A673 (cell line): ENCODE measurements around the gene PLIN5. TPM values are rescaled to one million over a fixed set of nuclear protein-coding genes. Genes with fewer than 3 reads are reported as not detected.

Source experiments
- BruUV-seq: library from RNA; stranded (reverse); fragments of 400-500 nt; replicated peaks from 2 replicates; lab custom pipeline; 2021; lab: Mats Ljungman, UMichigan
- CTCF ChIA-PET: fragments of 300-600 bp; sonication (Branson Sonifier 250); formaldehyde crosslinking; loops from one replicate; lab custom pipeline; 2022; ENCODE audit warnings: antibody characterized with exemption; lab: Charles Lee
- POLR2A ChIA-PET: fragments of 300-600 bp; sonication (Branson Sonifier 250); formaldehyde crosslinking; loops from one replicate; lab custom pipeline; 2022; ENCODE audit warnings: antibody characterized with exemption; ENCODE audit not compliant: low non-redundant PET; lab: Charles Lee
- DNase-seq: peaks from one replicate; pipeline ENCODE4 v3.0.0-alpha.2; 2015; ENCODE audit warnings: low spot score
- H3K27ac ChIP-seq: fragments of 200-600 bp; sonication (generic); 2 replicates; pipeline ENCODE4 v1.5.1; 2016; ENCODE audit warnings: mixed run types, low read depth, mild to moderate bottlenecking, mixed read lengths, antibody characterized with exemption, low read length; ENCODE audit not compliant: poor library complexity, severe bottlenecking
- H3K27me3 ChIP-seq: fragments of 200-600 bp; sonication (generic); replicated peaks from 2 replicates; pipeline ENCODE4 v1.6.1; 2017; ENCODE audit warnings: mixed run types, low read depth, mild to moderate bottlenecking, mixed read lengths, antibody characterized with exemption, low read length; ENCODE audit not compliant: insufficient read depth, poor library complexity
- H3K36me3 ChIP-seq: fragments of 200-600 bp; sonication (generic); 2 replicates; pipeline ENCODE4 v1.6.1; 2016; ENCODE audit warnings: mixed run types, mild to moderate bottlenecking, mixed read lengths, antibody characterized with exemption, low read length; ENCODE audit not compliant: insufficient read depth, poor library complexity, severe bottlenecking
- H3K4me1 ChIP-seq: fragments of 200-600 bp; sonication (generic); 2 replicates; pipeline ENCODE4 v1.6.1; 2017; ENCODE audit warnings: mixed run types, mild to moderate bottlenecking, mixed read lengths, antibody characterized with exemption, low read length; ENCODE audit not compliant: insufficient read depth, poor library complexity, severe bottlenecking
- H3K4me3 ChIP-seq: fragments of 200-600 bp; sonication (generic); 2 replicates; pipeline ENCODE4 v1.5.1; 2016; ENCODE audit warnings: low read depth, mixed run types, mild to moderate bottlenecking, mixed read lengths, low read length; ENCODE audit not compliant: poor library complexity, severe bottlenecking
- H3K9me3 ChIP-seq: fragments of 200-600 bp; sonication (generic); 2 replicates; pipeline ENCODE4 v1.6.1; 2016; ENCODE audit warnings: mixed run types, low read depth, mild to moderate bottlenecking, mixed read lengths, antibody characterized with exemption, low read length; ENCODE audit not compliant: poor library complexity, severe bottlenecking
- CTCF ChIP-seq: fragments of 300-800, 200-600 bp; sonication (generic); conservative IDR thresholded peaks from 2 replicates; pipeline ENCODE4 v1.5.1; 2017; ENCODE audit warnings: low read depth, mild to moderate bottlenecking, antibody characterized with exemption, low read length, moderate library complexity, mixed read lengths
- EZH2 ChIP-seq: fragments of 200-600 bp; sonication (generic); IDR thresholded peaks from 2 replicates; pipeline ENCODE4 v1.6.1; 2017; ENCODE audit warnings: borderline replicate concordance, low read depth, mild to moderate bottlenecking, mixed read lengths, antibody characterized with exemption, low read length; ENCODE audit not compliant: poor library complexity, severe bottlenecking
- intact Hi-C: fragments of 100-400 bp; cut with micrococcal nuclease; formaldehyde crosslinking; loops from one replicate; pipeline ENCODE4 v1.10.0; 2022; ENCODE audit not compliant: unreplicated experiment
- total RNA-seq: library from RNA; stranded (reverse); gene quantifications from 2 replicates; pipeline ENCODE4 v1.2.3, GENCODE V29; 2021

Gene PLIN5
- total RNA-seq, 1 experiment from 2014 or later, result 3.0 TPM

GRCh38 chr19:4499318-4499717 lies 35.7 kb downstream of the PLIN5 start:
- no peak for TF ChIP-seq CTCF
- no TSS peak for BruUV-seq
- DNase-seq, result no peak
- H3K4me1 ChIP-seq, result no peaks in the 10 kb centered on the region
- CTCF ChIA-PET, result no interaction called here
- H3K27me3 ChIP-seq, result no peaks in the 10 kb centered on the region
- POLR2A ChIA-PET, result interaction anchor here (0.7 kb wide), 1 partner anchor 82 kb away, joined by 4 read pairs; no protein-coding TSS in a partner anchor
- no peak overlapping the region for H3K27ac ChIP-seq
- H3K4me3 ChIP-seq, result no peak overlapping the region
- peaks cover 21% of the 10 kb centered on the region for H3K36me3 ChIP-seq
- intact Hi-C loops, result no loop called here
- no peaks in the 10 kb centered on the region for H3K9me3 ChIP-seq

- TF ChIP-seq CTCF, result no peak
- TF ChIP-seq EZH2, result no peak
- Histone ChIP-seq H3K4me1 (no peaks in the 10 kb centered on the region), H3K36me3 (peaks cover 27% of the 10 kb centered on the region), H3K9me3 (no peaks in the 10 kb centered on the region), H3K4me3 (no peak overlapping the region), H3K27me3 (no peaks in the 10 kb centered on the region), H3K27ac (no peak overlapping the region)
- no peak for DNase-seq
- intact Hi-C loops, result no loop called here
- CTCF ChIA-PET, result no interaction called here
- no TSS peak for BruUV-seq
- POLR2A ChIA-PET, result no interaction called here
These were observed 36.3 kb downstream of the PLIN5 start for GRCh38 chr19:4498694-4499093.

GRCh38 chr19:4497770-4498389 lies 37.1 kb downstream of the PLIN5 start:
- H3K9me3 ChIP-seq, result no peaks in the 10 kb centered on the region
- BruUV-seq, result no TSS peak
- intact Hi-C loops, result no loop called here
- POLR2A ChIA-PET, result no interaction called here
- no peak overlapping the region for H3K4me3 ChIP-seq
- no peak overlapping the region for H3K27ac ChIP-seq
- CTCF ChIA-PET, result no interaction called here
- H3K36me3 ChIP-seq, result peaks cover 35% of the 10 kb centered on the region
- H3K4me1 ChIP-seq, result no peaks in the 10 kb centered on the region
- no peaks in the 10 kb centered on the region for H3K27me3 ChIP-seq
- DNase-seq, result no peak
- TF ChIP-seq CTCF, result no peak
- no peak for TF ChIP-seq EZH2
